ENCODE results near the gene CIRBP. TPM values are rescaled to one million over a fixed set of nuclear protein-coding genes. Genes with fewer than 3 reads are reported as not detected.

The CIRBP gene
- polyA plus RNA-seq, 1 of the 3 experiments (the other 2 are of a cell fraction): 762 TPM

- TF ChIP-seq PBX3 (IDR thresholded peaks at IDR 0.05) (no peak), GATA2 (CRISPR knock-in tag; IDR thresholded peaks at IDR 0.05) (no peak)
These were observed 29.1 kb downstream of the CIRBP start (continued) for GRCh38 chr19:1298235-1298634.

- H3K79me2 ChIP-seq (ENCODE audit: insufficient read depth): no peaks in the 10 kb centered on the region
- H3K9me2 ChIP-seq: no peaks in the 10 kb centered on the region
- no peaks in the 10 kb centered on the region for H3F3A ChIP-seq (replicated peaks; ENCODE audit: insufficient read depth)
- no peak overlapping the region for H3K4me2 ChIP-seq
- H3K4me3 ChIP-seq (ENCODE audit: low read depth in 2 of 2, low read length in 1 of 2): no peak overlapping the region
- no peak overlapping the region for H3K27ac ChIP-seq (ENCODE audit: low read depth in 2 of 2, low read length in 1 of 2)
- no peaks in the 10 kb centered on the region for H3K9me3 ChIP-seq
- no peak for DNase-seq
- no peaks in the 10 kb centered on the region for H3K27me3 ChIP-seq (ENCODE audit: insufficient read depth)
- no peak overlapping the region for H3K9ac ChIP-seq
- H4K20me1 ChIP-seq (ENCODE audit: insufficient read depth): no peaks in the 10 kb centered on the region
- ChIA-PET POLR2A (no interaction called here), CTCF (no interaction called here)
- no peaks in the 10 kb centered on the region for H3K4me1 ChIP-seq (ENCODE audit: control insufficient read depth in 1 of 2, insufficient read depth in 2 of 2, low read depth in 1 of 2, low read length in 1 of 2)
- H2AFZ ChIP-seq (ENCODE audit: low read depth): no peak overlapping the region
- H3K36me3 ChIP-seq (replicated peaks in 1 of 2; ENCODE audit: control insufficient read depth in 1 of 2, insufficient read depth in 2 of 2, low read length in 1 of 2): no peaks in the 10 kb centered on the region
- 81% methylated on average over 15 of the region's 34 CpGs for WGBS (ENCODE audit: low lambda C conversion rate)
- TF ChIP-seq MAX (IDR thresholded peaks at IDR 0.05; ENCODE audit: low read depth) (no peak), CHD2 (IDR thresholded peaks at IDR 0.05; ENCODE audit: low read length, partially characterized antibody) (no peak), EP300 (IDR thresholded peaks at IDR 0.05; ENCODE audit: borderline replicate concordance in 1 of 2, low read depth in 1 of 2, low read length in 1 of 2) (no peak), YY1 (IDR thresholded peaks at IDR 0.05; ENCODE audit: low read depth) (no peak), RAD21 (IDR thresholded peaks at IDR 0.05; ENCODE audit: low read length) (no peak), SIN3A (IDR thresholded peaks at IDR 0.05; ENCODE audit: borderline replicate concordance, low read depth, low read length) (no peak), ZBTB33 (IDR thresholded peaks at IDR 0.05; ENCODE audit: borderline replicate concordance, low read depth) (no peak), FOXM1 (IDR thresholded peaks at IDR 0.05; ENCODE audit: low read depth) (no peak)
These were observed 30.7 kb downstream of the CIRBP start for GRCh38 chr19:1299801-1300200.

- H3K36me3 ChIP-seq (replicated peaks in 1 of 2; ENCODE audit: control insufficient read depth in 1 of 2, insufficient read depth in 2 of 2, low read length in 1 of 2): no peaks in the 10 kb centered on the region
- H3K4me2 ChIP-seq: no peak overlapping the region
- no peaks in the 10 kb centered on the region for H3F3A ChIP-seq (replicated peaks; ENCODE audit: insufficient read depth)
- H3K9me2 ChIP-seq: no peaks in the 10 kb centered on the region
- H3K27me3 ChIP-seq (ENCODE audit: insufficient read depth): no peaks in the 10 kb centered on the region
- no peaks in the 10 kb centered on the region for H3K9me3 ChIP-seq
- no peak overlapping the region for H2AFZ ChIP-seq (ENCODE audit: low read depth)
- DNase-seq: no peak
- no peaks in the 10 kb centered on the region for H4K20me1 ChIP-seq (ENCODE audit: insufficient read depth)
- POLR2A ChIA-PET: no interaction called here
- no peaks in the 10 kb centered on the region for H3K79me2 ChIP-seq (ENCODE audit: insufficient read depth)
- H3K4me1 ChIP-seq (ENCODE audit: control insufficient read depth in 1 of 2, insufficient read depth in 2 of 2, low read depth in 1 of 2, low read length in 1 of 2): no peaks in the 10 kb centered on the region
- no peak overlapping the region for H3K4me3 ChIP-seq (ENCODE audit: low read depth in 2 of 2, low read length in 1 of 2)
- CTCF ChIA-PET: interaction anchor here (3.9 kb wide), 1 partner anchor 14 kb away, joined by 27 read pairs; no protein-coding TSS in a partner anchor
- 90% methylated on average over 35 of the region's 35 CpGs for WGBS (ENCODE audit: low lambda C conversion rate)
- no peak overlapping the region for H3K9ac ChIP-seq
- H3K27ac ChIP-seq (ENCODE audit: low read depth in 2 of 2, low read length in 1 of 2): no peak overlapping the region
- no peak for TF ChIP-seq EZH2phosphoT487 (IDR thresholded peaks at IDR 0.05; ENCODE audit: borderline replicate concordance, low read depth)
- no peak for TF ChIP-seq TCF12 (IDR thresholded peaks at IDR 0.05)
- no peak for TF ChIP-seq CTCF (IDR thresholded peaks at IDR 0.05)
- TF ChIP-seq TEAD4 (IDR thresholded peaks at IDR 0.05; ENCODE audit: borderline replicate concordance, insufficient read depth): no peak
- no peak for TF ChIP-seq ELF1 (IDR thresholded peaks at IDR 0.05)
- TF ChIP-seq TAF1 (IDR thresholded peaks at IDR 0.05; ENCODE audit: borderline replicate concordance, low read depth, low read length): no peak
- no peak for TF ChIP-seq RXRA (IDR thresholded peaks at IDR 0.05; ENCODE audit: borderline replicate concordance, low read depth)
These were observed 31.8 kb downstream of the CIRBP start for GRCh38 chr19:1300744-1301490.
